ENCODE data around the gene CCDC86.

- TF ChIP-seq, protein P1, sequence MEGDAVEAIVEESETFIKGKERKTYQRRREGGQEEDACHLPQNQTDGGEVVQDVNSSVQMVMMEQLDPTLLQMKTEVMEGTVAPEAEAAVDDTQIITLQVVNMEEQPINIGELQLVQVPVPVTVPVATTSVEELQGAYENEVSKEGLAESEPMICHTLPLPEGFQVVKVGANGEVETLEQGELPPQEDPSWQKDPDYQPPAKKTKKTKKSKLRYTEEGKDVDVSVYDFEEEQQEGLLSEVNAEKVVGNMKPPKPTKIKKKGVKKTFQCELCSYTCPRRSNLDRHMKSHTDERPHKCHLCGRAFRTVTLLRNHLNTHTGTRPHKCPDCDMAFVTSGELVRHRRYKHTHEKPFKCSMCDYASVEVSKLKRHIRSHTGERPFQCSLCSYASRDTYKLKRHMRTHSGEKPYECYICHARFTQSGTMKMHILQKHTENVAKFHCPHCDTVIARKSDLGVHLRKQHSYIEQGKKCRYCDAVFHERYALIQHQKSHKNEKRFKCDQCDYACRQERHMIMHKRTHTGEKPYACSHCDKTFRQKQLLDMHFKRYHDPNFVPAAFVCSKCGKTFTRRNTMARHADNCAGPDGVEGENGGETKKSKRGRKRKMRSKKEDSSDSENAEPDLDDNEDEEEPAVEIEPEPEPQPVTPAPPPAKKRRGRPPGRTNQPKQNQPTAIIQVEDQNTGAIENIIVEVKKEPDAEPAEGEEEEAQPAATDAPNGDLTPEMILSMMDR (IDR thresholded peaks at IDR 0.05; ENCODE audit: insufficient read depth, low read length): no peak
- TF ChIP-seq POLR2AphosphoS5 (IDR thresholded peaks at IDR 0.05; ENCODE audit: low read depth) (no peak), REST (IDR thresholded peaks at IDR 0.05; ENCODE audit: insufficient replicate concordance, low read depth) (no peak), GABPA (IDR thresholded peaks at IDR 0.05; ENCODE audit: low read depth) (no peak)
Measured at GRCh38 chr11:60831501-60832079, 10.3 kb upstream of the CCDC86 start.

All from HL-60 (cell line).